ENCODE results near the gene DUSP22. TPM values are rescaled to one million over a fixed set of nuclear protein-coding genes. Genes with fewer than 3 reads are reported as not detected.

DUSP22 gene
- total RNA-seq, 2 donors from 2014 or later, result 26.5 to 29.5 TPM

- DNase-seq, result no peak
- intact Hi-C loops (cut with DNase I, micrococcal nuclease), result no loop called here
- ATAC-seq, result no peak
Observed at GRCh38 chr6:354631-355280, 62.5 kb downstream of the DUSP22 start.

- DNase-seq, result no peak
- ATAC-seq, result no peak
- intact Hi-C loops (cut with DNase I, micrococcal nuclease), result no loop called here
Observed at GRCh38 chr6:355373-356208, 63.3 kb downstream of the DUSP22 start.

GRCh38 chr6:356828-357251 is 64.6 kb downstream of the DUSP22 start:
- DNase-seq, result no peak
- intact Hi-C loops (cut with DNase I, micrococcal nuclease), result no loop called here
- ATAC-seq, result no peak

GRCh38 chr6:357261-357790 is 65.0 kb downstream of the DUSP22 start:
- ATAC-seq (no peak), DNase-seq (no peak)
- intact Hi-C loops (cut with DNase I, micrococcal nuclease), result no loop called here

GRCh38 chr6:357791-358341 is 65.6 kb downstream of the DUSP22 start:
- intact Hi-C loops (cut with DNase I, micrococcal nuclease), result no loop called here
- no peak for DNase-seq
- ATAC-seq, result no peak

GRCh38 chr6:358432-358831 is 66.1 kb downstream of the DUSP22 start:
- ATAC-seq (peak; percentile 35), DNase-seq (no peak)
- intact Hi-C loops (cut with DNase I, micrococcal nuclease), result no loop called here

GRCh38 chr6:358847-359246 is 66.6 kb downstream of the DUSP22 start:
- intact Hi-C loops (cut with DNase I, micrococcal nuclease), result no loop called here
- ATAC-seq, result no peak

GRCh38 chr6:359261-360035 is 67.2 kb downstream of the DUSP22 start:
- intact Hi-C loops (cut with DNase I, micrococcal nuclease), result no loop called here
- DNase-seq, result no peak
- ATAC-seq, result no peak

More at GRCh38 chr6:358847-359246, 66.6 kb downstream of the DUSP22 start:
- no peak for DNase-seq

- intact Hi-C loops (cut with DNase I, micrococcal nuclease), result no loop called here
- ATAC-seq, result no peak
Observed at GRCh38 chr6:360349-360748, 68.1 kb downstream of the DUSP22 start.

GRCh38 chr6:360764-361373 is 68.6 kb downstream of the DUSP22 start:
- intact Hi-C loops (cut with DNase I, micrococcal nuclease), result no loop called here
- no peak for DNase-seq
- no peak for ATAC-seq

More at GRCh38 chr6:360349-360748, 68.1 kb downstream of the DUSP22 start:
- DNase-seq, result no peak

GRCh38 chr6:361411-362132 is 69.3 kb downstream of the DUSP22 start:
- intact Hi-C loops (cut with DNase I, micrococcal nuclease), result no loop called here
- ATAC-seq (no peak), DNase-seq (no peak)

- DNase-seq (no peak), ATAC-seq (no peak)
- intact Hi-C loops (cut with DNase I, micrococcal nuclease), result no loop called here
Observed at GRCh38 chr6:362231-362923, 70.1 kb downstream of the DUSP22 start.

GRCh38 chr6:362924-363249 is 70.6 kb downstream of the DUSP22 start:
- ATAC-seq (no peak), DNase-seq (no peak)
- intact Hi-C loops (cut with DNase I, micrococcal nuclease), result no loop called here

- intact Hi-C loops (cut with DNase I, micrococcal nuclease), result no loop called here
- no peak for DNase-seq
- no peak for ATAC-seq
Observed at GRCh38 chr6:363291-363690, 71.0 kb downstream of the DUSP22 start.

GRCh38 chr6:363909-364308 is 71.6 kb downstream of the DUSP22 start:
- no peak for DNase-seq
- intact Hi-C loops (cut with DNase I, micrococcal nuclease), result no loop called here
- ATAC-seq, result no peak

GRCh38 chr6:364609-365540 is 72.6 kb downstream of the DUSP22 start:
- ATAC-seq, result no peak
- intact Hi-C loops (cut with DNase I, micrococcal nuclease), result no loop called here
- no peak for DNase-seq

GRCh38 chr6:365835-366234 is 73.5 kb downstream of the DUSP22 start:
- ATAC-seq (no peak), DNase-seq (no peak)
- intact Hi-C loops (cut with DNase I, micrococcal nuclease), result no loop called here
